ENCODE measurements around the gene NKIRAS2. TPM values are rescaled to one million over a fixed set of nuclear protein-coding genes. Genes with fewer than 3 reads are reported as not detected.
"Not testable (repeated sequence)": the region's sequence is repeated elsewhere in the genome, so short reads cannot be mapped to it uniquely, and the experiment has no call there.

Gene NKIRAS2
- total RNA-seq, 1 donor from 2014 or later = 43.8 TPM

DNA sequence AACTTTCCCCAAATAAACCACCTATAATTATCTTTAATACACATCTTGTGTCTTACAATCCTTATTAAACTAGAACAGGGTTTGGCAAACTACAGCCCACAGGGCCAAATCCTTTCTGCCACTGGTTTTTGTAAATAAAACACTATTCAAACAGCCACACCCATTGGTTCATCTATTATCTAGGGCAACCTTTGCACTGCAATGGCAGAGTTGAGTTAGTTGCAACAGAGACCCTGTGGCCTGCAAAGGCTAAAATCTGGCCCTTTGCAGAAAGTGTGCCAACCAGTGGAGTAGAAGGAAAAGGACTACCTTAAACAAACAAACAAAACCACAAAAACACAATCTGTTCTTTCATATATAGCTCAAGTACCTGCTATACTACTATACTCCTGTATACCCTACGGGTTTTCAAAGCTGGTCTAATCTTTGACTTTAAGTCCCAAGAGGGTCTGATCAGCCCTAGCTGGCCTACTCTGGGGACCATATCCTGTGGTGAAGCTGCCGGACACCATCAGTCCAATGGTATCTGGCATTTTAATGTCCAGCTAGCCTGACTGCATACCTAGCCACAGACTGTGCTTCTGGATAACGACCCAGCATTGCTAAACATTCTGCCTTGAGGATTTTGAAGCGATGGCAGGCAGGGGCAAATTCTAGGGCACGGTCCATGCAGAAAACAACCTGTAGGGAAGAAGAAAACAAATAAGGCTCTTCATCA lies 30.0 kb upstream of the NKIRAS2 start:
- no peak for DNase-seq
- no peak for ATAC-seq (ENCODE audit: poor library complexity)

GRCh38 chr17:41992576-41992975 lies 27.3 kb upstream of the NKIRAS2 start:
- no peak for DNase-seq
- intact Hi-C loops (cut with DNase I) = no loop called here
- ATAC-seq (ENCODE audit: poor library complexity) = no peak

More for the DNA sequence above, 30.0 kb upstream of the NKIRAS2 start:
- intact Hi-C loops (cut with DNase I) = no loop called here

GRCh38 chr17:41996855-41997164 lies 23.1 kb upstream of the NKIRAS2 start:
- intact Hi-C loops (cut with DNase I) = no loop called here
- ATAC-seq (ENCODE audit: poor library complexity) = no peak
- DNase-seq = no peak

GRCh38 chr17:41998497-41998896 lies 21.4 kb upstream of the NKIRAS2 start:
- DNase-seq = no peak
- intact Hi-C loops (cut with DNase I) = no loop called here
- ATAC-seq (ENCODE audit: poor library complexity) = no peak

GRCh38 chr17:42000413-42001133 lies 19.3 kb upstream of the NKIRAS2 start:
- intact Hi-C loops (cut with DNase I) = no loop called here
- ATAC-seq (ENCODE audit: poor library complexity) = no peak

DNA sequence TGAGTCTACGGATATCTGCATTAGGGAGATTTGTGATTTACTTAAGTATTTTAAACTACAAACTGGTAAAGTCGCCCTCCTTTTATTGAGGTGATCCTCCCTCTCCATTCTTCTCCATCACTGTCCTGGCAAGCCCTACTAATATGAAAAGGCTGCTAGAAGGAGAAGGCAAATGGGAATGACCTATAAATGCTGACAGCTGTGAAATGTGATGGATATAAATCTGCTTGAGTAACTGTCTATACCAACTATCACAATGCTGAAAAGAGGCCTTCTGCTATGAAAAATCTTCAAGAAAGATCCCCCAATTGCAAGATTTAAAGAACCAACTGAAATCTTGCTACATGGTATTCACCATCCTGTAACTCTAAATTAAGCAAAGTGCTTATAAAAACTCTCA lies 18.2 kb upstream of the NKIRAS2 start:
- DNase-seq = no peak
- no peak for ATAC-seq (ENCODE audit: poor library complexity)
- intact Hi-C loops (cut with DNase I) = no loop called here

More at GRCh38 chr17:42000413-42001133, 19.3 kb upstream of the NKIRAS2 start:
- no peak for DNase-seq

DNA sequence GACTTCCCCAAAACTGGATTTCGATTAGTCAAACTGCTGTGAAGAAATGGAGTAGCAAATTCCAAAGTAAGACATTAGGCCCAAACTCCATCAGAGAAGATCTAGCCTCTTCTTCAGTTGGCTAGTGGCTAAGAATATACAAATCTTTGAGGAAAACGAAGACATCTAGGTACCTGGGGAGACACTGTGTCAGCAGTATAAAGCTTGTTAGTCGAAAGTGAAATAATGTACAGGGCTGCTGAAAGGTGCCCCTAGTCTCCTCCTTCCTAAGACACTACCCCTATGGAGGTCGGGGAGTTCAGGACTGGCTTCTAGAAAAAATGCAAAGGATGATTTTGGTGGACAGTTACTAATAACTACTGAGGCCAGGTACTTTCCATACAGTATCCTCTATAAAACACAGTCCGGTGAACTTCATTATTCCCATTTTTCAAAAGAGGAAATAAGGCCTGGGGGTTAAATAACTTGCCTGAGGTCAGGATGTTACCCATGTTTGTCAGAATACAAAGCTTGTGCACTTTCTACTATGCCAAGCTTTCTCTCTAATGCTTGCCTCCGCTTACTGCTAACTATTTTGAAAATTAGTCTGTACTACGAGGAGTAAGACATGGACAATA lies 17.6 kb upstream of the NKIRAS2 start:
- no peak for ATAC-seq (ENCODE audit: poor library complexity)
- intact Hi-C loops (cut with DNase I) = no loop called here
- no peak for DNase-seq

DNA sequence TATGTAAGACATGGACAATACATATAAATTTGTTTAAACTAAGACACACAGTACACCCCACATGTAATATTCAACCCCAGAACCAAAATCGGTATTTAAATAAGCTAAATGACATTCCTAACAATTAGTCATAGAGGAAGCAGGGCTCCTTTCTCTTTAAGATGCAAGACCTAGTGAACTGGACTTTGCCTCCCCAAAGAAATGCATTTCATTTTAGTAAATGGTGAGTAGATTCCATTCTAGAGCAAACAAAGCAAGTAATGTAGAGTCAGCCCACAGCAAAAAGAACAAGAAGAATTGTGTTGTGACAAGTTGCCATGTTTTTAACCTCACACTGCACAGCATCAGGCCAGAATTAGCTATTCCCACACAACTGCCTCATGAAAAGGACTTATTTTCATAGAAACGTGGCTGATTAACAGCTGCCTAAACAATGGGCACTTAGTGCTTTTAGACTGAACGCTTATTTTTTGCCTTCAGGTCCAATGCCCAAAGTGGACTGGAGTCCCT lies 17.0 kb upstream of the NKIRAS2 start:
- intact Hi-C loops (cut with DNase I) = no loop called here
- no peak for ATAC-seq (ENCODE audit: poor library complexity)
- DNase-seq = no peak

DNA sequence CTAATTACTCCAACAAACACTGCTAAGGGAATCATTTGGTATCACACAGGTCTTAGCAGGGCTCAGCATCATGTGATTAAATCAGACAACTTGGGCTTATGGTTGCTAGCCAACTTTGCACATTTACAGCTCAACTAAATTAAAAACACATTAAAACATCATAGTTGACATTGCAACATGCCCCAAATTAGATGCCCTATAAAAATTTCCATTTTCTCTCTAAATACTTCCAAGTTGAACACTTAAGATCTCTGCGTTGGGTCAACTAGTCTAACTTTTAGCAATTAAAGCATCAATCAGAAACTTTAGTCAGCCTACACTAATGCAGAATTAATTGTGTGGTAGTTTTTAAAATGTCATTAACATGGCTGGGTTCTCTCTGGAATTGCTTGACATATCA lies 14.7 kb upstream of the NKIRAS2 start:
- ATAC-seq (ENCODE audit: poor library complexity) (no peak), DNase-seq (no peak)
- intact Hi-C loops (cut with DNase I) = no loop called here

DNA sequence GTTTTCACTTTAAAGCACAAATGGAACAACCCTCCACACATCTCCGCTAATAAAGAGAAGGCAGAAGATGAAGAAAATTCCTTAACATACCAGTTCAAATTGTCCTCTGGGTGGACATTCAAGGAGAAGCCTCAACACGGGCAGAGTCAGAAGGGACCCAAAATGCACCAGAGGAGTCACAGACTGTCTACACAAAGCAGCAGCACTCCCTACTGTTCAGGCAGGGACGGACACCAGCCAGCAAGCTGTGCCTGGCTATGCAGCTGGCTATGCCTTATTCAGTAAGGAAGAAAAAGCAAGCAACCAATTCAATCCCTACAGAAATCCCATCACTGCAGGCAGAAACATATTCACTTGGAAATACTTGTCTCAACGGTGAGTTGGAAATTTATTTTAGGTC lies 10.7 kb upstream of the NKIRAS2 start:
- no peak for DNase-seq
- intact Hi-C loops (cut with DNase I) = no loop called here
- ATAC-seq (ENCODE audit: poor library complexity) = no peak

GRCh38 chr17:42010266-42010680 lies 9.6 kb upstream of the NKIRAS2 start:
- intact Hi-C loops (cut with DNase I) = not testable (repeated sequence)
- ATAC-seq (ENCODE audit: poor library complexity) (peak; percentile 31), DNase-seq (peak; percentile 53)

DNA sequence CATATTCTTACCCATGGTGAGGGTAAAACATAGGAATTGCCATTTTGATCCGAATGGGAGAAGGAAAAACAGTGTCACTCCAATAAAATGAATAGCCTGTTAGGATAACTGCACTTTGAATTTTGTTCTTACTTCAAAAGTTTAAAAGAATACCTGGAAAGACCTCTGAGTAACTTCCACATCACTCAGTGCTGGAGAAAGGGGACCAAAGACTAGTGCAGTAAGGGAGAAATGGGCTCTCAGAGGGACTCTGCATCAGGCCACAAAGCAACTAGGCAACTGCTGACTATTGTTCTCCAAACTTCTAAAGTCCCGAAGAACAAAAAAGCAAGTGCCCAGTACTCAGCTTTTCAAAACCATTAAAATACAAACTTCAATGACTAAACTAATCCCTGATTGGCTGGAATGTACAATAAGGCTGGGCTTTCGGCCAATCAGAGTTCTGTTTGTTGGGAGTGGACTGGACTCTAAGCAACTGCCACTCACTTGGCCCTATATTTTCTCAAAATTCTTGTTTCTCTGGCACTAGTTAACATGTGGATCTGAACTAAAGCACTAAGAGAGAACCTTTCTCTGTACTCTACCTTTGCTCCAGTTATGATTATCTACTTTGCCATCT lies 8.9 kb upstream of the NKIRAS2 start:
- intact Hi-C loops (cut with DNase I) = no loop called here
- ATAC-seq (ENCODE audit: poor library complexity) (no peak), DNase-seq (no peak)

DNA sequence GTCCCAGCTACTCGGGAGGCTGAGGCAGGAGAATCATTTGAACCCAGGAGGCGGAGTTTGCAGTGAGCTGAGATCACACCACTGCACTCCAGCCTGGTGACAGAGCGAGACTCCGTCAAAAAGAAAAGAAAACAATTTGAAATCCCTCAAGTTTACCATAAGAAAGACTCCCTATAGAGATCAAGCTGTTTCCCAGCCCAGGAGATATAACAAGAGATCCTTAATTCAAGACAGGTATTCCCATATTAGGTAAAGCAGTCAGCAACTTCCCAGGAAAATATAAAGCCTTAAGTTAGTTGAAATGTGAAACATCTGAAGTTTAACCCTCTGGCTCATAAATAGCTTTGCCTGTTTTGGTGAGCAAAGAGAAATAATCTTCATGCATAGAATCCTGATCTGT lies 7.5 kb upstream of the NKIRAS2 start:
- DNase-seq; ATAC-seq (ENCODE audit: poor library complexity); intact Hi-C loops (cut with DNase I): not testable (repeated sequence)

DNA sequence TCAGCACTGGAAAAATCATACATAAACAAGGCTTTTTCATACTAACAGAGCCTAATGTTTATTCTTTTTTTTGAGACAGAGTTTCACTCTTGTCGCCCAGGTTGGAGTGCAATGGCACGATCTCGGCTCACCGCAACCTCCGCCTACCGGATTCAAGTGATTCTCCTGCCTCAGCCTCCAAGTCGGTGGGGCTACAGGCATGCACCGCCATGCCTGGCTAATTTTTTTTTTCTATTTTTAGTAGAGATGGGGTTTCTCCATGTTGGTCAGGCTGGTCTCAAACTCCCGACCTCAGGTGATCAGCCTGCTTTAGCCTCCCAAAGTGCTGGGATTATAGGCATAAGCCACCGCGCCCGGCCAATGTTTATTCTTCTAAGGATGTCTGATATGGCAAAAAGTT lies 6.2 kb upstream of the NKIRAS2 start:
- DNase-seq; ATAC-seq (ENCODE audit: poor library complexity); intact Hi-C loops (cut with DNase I): not testable (repeated sequence)

GRCh38 chr17:42016411-42016831 lies 3.5 kb upstream of the NKIRAS2 start:
- no peak for DNase-seq
- peak; percentile 1 for ATAC-seq (ENCODE audit: poor library complexity)
- intact Hi-C loops (cut with DNase I) = loop anchor here (5.0 kb wide), 1 partner anchor 49 kb away; the partner anchor contains the start of gene CNP

GRCh38 chr17:42016941-42017865 lies 2.7 kb upstream of the NKIRAS2 start, which contains the start of gene DNAJC7:
TSS of gene DNAJC7 (minus strand) at chr17:42017439. CDS start at chr17:42017416, 23 bp downstream.
- intact Hi-C loops (cut with DNase I) = loop anchor here (5.0 kb wide), 1 partner anchor 50 kb away; the partner anchor contains the start of gene CNP
- ATAC-seq (ENCODE audit: poor library complexity) (peak; percentile 96), DNase-seq (peak; percentile 97)

DNA sequence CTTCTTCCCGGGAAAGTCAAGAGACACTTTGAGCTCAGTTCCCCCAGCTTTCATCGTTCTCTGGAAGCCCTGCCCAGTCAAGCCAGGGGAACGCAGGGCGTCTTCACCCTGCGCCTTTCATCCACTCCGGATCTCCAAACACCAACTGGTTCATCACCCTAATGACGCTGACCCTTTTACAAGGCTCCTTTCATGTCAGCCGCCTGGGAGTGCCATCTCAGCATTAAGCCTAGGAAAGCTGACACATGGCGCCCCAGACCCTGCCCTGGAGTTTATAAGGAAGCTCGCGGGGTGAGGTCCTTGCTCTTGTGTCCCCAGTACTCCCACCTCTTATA lies 2.1 kb upstream of the NKIRAS2 start:
- no peak for DNase-seq
- intact Hi-C loops (cut with DNase I) = loop anchor here (5.0 kb wide), 1 partner anchor 51 kb away; the partner anchor contains the start of gene CNP
- no peak for ATAC-seq (ENCODE audit: poor library complexity)

DNA sequence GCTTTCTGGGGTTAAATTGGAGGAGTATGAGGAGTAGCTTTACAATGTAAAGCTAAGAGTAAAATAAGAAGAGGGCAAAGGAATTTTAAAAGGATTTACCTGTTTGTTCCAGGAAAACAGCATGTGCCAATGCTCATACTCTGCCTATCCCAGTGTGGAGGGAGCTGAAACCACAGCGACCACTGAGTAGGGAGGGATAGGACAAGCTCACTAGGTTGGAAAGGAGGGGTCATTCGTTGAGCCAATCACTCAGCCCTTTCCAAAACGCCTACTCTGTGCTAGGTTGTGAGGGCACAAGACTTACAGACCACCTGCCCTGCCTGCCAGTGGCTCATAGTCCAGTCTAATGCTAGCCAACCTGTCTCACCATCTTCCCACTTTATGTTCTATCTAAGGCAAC lies 1.6 kb upstream of the NKIRAS2 start:
- no peak for ATAC-seq (ENCODE audit: poor library complexity)
- intact Hi-C loops (cut with DNase I) = loop anchor here (5.0 kb wide), 1 partner anchor 51 kb away; the partner anchor contains the start of gene CNP
- no peak for DNase-seq

All from Right ventricle myocardium superior (tissue), 1 donor.